ENCODE results near the gene KLF1.

- TF ChIP-seq CTCF (CRISPR knock-in tag; IDR thresholded peaks at IDR 0.05) (no peak), ETV6 (CRISPR knock-in tag; conservative IDR thresholded peaks at IDR 0.05) (no peak), POLR2AphosphoS5 (IDR thresholded peaks at IDR 0.05; ENCODE audit: low read depth, low read length) (no peak)
These were observed 22.9 kb downstream of the KLF1 start for GRCh38 chr19:12864143-12864542.
